NCI-H146 treated with DMSO at 0.1 percent for 48 hours (cell line): ENCODE measurements around the gene COPA.

ENCODE experiments used
- DNase-seq: peaks from one replicate; lab custom pipeline; 2025; ENCODE audit not compliant: unreplicated experiment; lab: John Stamatoyannopoulos, UW

COPA gene

DNA sequence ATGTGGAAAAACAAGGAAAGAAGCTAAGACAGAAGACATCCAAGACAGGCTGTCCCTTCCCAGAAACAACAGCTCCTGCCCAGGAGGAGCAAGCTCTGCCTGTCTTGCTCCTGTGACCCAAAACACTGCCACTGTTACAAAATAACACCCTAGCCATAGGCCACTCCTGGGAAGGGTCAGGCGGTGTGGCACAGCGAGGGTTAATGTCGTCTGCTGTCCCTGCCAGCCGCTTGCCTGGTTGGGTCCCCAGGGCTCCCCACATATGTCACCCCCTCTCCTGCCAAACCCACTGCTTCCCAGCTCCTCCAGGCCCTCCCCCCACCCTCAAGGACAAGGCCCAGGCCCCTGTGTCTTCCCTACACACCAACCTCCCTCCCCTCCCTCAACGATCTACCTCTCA is 20.0 kb upstream of the COPA start:
- DNase-seq = no peak

DNA sequence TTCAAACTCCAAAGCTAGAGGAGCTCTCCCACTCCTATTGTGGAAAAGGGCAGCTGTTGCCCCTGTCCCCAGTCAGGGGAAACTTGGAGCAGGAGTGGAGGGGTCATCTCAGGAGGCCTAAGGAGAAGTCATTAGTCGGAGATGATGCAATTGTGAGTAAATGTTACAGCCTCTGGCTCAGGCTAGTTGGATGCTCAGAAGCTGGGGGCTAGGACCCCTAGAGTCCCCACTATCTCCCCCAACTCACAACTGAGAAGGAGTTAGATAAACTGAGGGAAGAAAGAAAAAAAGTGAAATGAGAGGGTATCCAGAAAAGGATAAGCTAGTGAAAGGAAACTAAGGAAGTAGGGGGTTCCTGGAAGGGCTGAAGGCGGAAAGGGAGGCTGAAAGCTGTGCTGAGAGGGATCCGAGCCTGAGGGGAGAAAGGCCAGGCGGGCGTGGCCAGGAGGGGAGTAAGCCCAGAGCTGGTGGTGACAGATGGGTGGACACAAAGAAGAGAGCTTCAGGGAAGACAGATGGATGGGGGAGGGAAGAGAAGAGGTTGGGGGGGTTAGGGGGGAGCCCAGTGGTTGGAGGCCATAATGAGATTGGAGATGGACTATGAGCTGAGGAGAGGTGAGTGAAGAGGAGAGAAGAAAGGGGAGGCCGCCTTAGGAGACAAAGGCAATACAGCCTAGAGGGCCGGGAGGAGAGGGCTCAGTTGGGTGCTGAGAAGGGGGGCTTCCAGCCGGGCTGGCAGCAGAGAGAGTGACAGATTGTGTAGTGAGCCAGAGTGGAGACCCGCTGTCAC is 19.3 kb upstream of the COPA start:
- DNase-seq = no peak

DNA sequence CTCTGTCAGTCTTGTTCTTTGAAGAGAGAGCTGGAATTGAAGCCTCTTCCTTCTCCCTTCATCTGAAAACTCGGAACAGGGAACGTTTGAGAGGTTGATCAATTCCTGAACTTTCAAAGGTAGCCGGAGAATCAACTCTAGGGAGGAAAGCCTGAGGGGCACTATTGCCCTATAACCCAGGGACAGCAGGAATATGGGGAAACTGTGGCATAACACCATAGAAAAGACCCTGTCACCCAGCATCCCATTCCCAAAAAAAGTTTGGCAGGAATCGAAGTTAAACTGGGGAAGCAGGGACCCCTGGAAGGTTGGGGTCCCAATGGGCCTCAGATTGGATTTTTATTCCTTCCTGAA is 18.7 kb upstream of the COPA start:
- no peak for DNase-seq

DNA sequence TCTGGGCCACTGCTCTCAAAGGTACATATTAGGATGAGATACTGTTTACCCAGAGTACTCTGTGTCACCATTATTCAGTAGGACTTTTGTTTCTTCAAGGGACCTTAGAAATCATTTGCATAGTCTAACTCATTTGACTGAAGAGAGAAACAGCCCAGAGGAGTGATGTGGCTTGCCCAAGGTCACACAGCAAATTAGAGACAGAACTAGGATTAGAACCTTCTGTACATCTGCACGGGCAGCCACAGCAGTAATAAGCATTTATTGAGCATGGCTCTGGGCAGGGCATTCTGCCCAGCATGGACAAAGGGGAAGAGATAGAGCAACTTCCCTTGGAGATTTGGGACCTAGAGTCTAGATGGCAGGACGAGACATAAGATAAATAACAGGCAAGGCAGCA is 18.1 kb upstream of the COPA start:
- DNase-seq = no peak

DNA sequence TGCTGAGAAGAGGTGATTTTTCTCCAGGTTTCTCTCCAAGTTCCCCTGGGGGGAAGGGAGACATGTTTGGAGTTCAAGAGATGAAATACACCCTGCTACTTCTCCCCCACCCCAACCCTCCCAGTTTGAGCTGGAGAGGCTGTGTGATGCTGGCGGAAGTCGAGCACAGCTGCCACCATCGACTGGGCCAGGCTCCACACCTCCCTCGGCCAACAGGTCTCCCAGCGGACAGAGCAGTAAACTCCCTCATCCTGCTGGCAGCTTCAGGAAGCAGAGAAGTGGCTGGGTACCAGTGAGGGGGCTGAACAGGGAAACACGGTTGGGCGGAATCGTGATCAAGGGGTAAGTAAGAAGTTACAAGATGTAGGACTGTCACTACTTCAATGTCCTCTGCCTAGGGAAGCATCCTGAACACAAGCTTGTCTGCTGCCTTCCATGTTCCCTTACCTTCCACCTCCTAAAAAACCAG is 17.2 kb upstream of the COPA start:
- DNase-seq = no peak

DNA sequence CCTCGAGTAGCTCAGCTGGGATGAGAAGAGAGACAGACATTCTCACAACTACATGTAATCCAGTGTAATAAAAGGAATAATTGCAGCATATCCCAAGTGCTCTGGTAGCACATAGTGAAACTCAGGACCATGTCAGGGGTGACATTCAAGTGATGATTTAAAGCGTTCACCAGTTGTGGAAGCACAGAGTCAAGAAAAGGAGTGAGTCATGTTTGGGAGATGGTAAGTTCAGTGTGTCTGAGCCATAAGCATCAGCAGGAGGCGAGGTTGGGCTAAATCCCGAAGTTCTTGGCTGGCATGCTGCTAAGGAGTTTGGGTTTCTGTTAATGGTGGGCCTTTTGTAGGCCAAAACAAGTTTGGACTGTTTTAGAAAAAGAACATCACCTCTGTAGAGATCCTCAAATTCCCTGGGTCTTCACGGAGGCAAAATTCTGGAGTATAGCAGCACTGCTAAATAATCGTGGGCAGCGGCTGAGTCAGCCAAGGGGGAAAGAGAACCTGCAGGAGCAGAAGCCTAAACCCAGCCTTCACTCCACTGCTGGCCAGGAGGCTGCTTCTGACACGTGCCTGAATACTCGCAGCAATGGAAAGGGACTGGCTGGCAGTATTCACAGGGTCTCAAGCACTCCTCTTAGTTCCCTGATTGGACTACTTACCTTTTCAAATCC is 16.6 kb upstream of the COPA start:
- DNase-seq = no peak

DNA sequence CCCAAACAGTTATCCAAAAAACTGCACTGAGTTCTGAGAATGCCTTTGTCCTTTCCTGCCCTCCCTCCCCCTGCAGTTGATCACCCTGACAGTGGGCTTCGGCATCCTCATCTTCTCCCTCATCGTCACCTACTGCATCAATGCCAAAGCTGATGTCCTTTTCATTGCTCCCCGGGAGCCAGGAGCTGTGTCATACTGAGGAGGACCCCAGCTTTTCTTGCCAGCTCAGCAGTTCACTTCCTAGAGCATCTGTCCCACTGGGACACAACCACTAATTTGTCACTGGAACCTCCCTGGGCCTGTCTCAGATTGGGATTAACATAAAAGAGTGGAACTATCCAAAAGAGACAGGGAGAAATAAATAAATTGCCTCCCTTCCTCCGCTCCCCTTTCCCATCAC is 15.0 kb upstream of the COPA start:
- no peak for DNase-seq

DNA sequence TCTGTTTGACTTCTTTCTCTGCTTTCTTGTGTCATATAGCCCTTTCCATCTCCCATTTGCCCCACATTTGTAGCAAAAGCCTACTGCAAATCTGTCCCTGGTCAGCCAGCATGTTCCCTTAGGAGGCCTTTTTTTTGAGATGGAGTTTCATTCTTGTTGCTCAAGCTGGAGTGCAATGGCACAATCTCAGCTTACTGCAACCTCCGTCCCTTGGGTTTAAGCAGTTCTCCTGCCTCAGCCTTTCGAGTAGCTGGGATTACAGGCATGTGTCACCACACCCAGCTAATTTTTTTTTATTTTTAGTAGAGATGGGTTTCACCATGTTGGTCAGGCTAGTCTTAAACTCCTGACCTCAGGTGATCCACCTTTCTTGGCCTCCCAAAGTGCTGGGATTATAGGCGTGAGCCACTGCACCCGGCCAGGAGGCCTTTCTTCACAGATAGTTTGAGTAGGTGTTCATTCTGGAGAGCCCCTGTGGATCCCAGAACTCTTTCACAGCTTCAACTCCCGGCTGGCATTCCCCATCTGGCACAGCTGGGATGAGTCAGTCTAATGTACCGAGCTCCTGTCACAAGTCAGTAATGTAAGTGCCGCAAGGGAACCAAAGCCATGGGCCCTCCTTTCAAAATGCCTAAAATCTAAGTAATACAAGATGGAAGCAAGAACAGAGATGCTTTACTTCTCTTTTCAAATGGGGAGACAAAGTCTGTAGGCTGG is 14.4 kb upstream of the COPA start:
- DNase-seq = no peak

DNA sequence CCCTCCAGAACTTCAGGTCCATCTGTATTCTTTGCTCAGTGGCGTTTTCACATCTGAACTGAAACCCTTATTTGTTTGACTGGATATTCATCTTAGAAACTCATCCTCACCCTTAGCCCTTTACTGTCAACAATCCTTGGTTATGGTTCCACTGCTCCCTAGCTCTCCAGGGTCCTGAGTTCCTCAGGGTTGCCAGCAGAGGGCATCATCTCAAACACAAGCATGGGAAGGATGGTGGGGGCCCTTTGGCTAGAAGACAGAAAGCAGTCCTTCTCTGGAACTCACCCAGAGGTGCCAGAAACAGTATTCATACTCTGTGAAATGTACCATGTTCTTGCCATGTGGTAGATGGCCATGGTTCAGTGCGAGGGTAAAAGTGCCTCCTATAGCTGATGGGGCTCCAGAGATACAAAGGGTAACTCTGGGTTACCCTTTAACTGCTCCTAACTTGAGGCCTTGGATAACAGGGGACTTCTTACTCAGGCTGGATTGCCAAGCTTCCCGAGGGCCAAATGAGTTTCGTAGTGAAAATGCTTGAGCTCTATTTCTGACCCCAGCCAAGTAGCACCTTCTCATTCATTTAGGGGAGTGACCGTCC is 11.4 kb upstream of the COPA start:
- no peak for DNase-seq

DNA sequence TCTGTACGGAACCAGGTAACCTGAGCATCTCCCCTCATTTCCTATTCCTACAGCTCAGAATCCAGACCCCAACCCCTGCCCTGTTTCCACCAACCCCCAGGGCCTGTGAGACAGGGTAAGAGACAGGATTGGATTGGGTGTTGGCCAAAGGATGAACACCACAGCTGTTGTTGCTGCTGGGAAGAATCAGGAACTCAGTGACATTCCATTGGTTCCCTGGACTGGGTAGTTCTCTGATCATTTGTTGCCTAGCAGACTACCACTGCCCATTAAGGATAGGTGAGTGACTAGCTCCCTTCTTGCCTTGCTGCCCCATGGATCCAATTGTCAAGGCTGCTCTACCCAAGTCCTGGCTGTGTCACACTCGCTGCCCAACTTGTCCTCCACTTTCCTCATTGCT is 10.2 kb upstream of the COPA start:
- no peak for DNase-seq

DNA sequence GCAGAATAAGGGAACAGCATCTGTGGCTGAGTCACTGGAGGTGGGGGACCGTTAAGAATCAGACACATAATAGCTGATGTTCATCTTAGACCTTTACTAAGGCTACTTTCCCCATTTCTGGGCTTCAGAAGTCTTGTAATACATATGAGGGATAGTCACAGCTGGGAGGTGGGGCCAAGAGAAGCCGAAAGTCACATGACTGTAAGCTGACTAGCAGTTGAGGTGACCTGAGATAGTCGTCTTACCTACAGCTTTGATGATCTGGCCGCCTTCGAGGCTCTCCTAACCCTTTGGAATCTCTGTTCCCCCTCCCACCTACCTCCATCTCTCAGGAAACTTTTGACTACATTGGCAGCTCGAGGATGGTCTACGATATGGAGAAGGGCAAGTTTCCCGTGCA is 9.5 kb upstream of the COPA start:
- no peak for DNase-seq

DNA sequence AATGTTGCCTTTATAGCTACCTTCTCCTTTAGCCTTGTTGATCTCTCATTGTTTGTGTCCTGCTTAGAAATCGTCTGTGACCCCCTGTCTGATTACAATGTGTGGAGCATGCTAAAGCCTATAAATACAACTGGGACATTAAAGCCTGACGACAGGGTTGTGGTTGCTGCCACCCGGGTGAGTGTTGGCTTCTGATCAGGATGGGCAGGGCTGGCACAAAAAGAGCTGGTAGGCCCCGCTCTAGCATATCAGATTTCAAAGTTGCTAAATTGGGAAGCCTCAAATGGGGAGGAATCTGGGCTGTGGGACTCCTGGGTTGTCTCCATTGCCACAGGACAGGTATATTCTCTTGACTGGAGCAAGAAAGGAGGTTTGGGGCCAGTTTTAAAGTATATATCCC is 8.6 kb upstream of the COPA start:
- no peak for DNase-seq

DNA sequence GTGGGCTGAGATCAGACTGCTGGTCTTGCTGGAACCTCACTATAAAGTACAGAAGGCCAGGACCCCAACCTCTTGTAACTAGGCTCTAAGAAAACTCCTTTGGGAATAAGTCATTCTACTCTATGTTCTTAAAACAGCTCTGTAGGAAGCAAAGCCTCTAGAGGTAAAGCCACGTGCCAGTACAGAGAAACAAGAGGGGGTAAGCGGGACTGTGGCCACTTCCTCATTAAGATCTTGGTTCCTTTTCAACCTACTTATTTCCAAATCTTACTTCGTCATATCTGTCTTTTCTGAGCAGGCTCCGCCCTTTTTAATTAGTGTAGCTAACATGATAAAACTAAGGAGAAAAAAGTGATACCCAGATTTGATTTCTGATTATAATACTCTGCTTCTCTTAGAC is 3.9 kb upstream of the COPA start:
- DNase-seq = no peak

DNA sequence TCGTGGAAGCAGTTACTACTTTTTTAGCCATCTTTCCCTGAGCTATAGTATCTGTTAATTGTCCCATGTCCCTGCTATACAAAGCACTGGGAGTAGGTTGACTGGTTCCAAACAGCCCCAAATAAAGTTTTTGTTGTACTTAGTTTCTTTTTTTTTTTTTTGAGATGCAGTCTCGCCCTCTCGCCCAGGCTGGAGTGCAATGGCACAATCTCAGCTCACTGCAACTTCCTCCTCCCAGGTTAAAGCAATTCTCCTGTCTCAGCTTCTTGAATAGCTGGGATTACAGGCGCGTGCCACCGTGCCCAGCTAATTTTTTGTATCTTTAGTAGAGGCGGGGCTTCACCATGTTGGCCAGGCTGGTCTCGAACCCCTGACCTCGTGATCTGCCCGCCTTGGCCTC is 3.4 kb upstream of the COPA start:
- DNase-seq = no peak

DNA sequence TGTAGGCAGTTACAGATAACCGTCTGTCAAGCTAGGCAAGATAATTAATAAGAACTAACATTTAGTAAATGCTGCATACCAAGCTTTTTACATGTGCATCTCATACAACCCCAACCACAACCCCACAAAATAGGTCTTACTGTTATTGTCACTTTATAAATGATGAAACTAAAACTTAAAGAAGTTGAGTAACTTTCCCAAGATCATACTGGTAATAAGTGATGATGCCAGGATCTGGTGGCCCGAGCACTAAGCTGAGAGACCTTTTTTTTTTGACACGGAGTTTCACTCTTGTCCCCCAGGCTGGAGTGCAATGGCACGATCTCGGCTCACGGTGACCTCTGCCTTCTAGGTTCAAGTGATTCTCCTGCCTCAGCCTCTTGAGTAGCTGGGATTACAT is 1.9 kb upstream of the COPA start:
- no peak for DNase-seq

DNA sequence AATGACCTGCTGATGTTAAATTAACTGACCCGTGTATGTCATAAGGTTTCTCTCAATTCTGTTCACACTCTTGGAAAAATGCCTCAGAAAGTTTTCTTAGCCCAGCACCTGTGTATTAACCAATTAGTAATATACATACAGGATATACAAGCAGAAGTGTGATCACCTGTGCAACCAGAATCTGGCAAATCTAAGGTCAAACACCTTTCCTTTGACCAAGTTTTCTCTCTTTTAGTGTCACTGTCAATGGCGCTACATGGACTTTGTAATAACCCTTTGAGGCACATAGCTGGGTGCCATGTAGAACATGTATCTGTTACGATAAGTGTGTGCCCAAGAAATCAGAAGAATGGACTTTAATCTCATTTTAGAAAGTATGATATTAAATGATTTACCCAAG is 1.2 kb upstream of the COPA start:
- DNase-seq = no peak

DNA sequence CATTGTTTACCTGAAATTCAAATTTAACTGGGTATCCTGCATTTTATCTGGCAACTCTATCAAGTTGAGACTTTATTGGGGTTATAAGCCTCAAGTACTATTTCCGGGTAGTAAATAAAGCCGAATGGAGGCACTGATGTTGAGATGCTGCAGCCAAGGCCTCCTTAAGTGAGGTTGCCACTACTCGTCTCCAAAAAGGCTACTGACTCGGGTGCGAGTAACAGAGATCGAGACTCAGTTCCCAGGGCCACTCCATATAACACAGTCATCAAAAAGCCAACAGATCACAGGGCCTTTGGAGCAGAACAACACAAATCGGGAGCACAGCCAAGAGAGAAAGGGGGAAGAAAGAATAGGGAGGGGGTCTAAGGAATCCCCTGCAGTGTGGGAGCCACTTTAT is 524 bp downstream of the COPA start:
- DNase-seq = no peak

DNA sequence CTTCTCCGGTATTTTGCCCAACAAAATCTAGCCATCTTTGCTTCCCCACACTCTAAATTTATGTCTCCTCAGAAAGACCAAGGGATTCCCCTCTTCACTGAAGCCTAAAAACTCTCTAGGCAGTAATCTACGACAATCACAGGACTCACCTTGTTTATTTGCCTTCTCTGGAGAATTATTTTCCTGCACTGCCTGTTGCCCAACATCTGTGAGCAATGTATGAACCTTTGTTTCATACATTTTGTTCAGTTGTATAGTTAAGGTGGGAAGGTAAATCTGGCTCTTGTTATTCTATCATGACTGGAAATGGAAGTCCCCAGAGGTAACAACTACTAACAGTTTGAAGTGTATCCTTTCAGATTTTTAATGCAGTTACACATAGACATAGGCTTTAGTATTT is 2.2 kb downstream of the COPA start:
- DNase-seq = no peak

DNA sequence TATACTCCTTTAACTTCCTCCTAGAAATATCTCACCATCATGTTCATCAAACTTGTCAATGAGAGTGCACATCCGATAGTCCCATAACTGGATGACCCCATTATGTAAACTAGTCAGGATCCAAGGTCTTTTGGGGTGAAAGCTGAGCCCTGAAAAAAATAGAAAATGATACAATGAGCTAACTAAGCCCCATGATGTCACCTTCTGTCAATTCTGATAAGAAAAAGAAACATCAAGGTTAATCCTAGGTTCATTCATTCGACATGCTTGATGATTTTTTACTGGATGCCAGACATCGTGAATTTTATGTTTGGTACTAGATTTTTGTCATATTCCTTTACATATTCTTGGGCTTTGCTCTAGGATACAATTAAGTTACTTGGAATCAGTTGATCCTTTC is 2.9 kb downstream of the COPA start:
- DNase-seq = no peak

DNA sequence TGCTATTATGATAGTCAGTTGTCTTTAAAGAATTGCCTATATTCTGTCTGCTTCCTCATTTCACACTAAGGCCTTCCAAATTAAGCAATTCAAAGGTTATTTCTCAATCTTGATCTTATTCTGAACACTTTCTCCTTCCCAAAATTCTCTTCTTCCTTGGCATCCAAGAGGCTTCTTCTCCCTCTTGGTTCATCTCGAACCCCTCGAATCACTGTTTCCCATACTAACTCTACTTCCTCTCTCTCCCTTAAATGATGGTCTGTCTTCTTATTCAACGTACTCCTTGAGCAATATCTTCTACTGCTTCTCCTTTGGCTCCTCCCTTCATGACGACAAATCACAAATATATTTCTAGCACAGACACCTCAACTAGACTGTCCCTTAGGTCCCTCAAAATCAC is 4.5 kb downstream of the COPA start:
- DNase-seq = no peak

DNA sequence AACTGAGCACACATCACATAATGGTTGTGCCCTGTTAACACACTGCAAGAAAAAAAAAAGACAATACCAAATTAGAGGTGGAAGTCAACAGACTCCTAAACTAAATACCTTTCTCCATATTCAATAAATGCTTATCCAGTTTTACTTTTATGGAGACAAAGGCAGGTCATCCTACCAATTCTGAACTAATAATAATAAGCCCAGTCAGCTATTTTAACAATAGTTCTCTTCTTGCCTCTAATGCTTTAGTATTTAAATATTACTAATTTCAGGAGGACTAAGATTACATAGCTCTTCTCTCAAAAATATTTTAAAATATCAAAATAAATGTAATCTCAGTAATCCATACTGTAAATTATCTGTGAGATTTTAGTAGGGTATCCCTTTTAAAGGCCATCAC is 10.5 kb downstream of the COPA start:
- no peak for DNase-seq

DNA sequence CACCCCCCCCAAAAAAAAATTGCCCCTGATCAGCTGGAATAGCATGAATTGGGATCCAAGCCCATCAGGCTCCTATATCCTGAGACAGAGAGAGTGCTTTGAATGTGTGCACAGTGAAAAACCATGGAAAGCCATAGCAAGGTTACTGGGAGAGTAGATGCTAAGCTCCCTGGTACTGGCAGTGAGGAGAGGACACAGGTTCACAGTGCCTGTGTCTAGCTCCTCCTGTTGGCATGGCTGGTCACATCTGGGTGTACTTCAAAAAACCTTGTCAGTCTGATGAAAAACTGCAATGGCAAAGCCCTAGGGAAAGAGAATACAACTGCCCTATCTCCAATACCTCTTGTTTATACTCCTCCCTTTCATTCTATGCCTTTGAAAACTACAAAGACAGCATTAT is 12.9 kb downstream of the COPA start:
- DNase-seq = no peak
